Mononuclear cell (primary cell): Measurements from ENCODE around the gene CEP152. TPM values are rescaled to one million over a fixed set of nuclear protein-coding genes. Genes with fewer than 3 reads are reported as not detected.

Experiments
- H3K27me3 ChIP-seq: 2 replicates; pipeline ENCODE4 v1.6.0; 2011; ENCODE audit warnings: low read length, control low read depth; ENCODE audit not compliant: insufficient read depth
- H3K4me1 ChIP-seq: 2 replicates; pipeline ENCODE4 v1.5.1; 2011; ENCODE audit warnings: mild to moderate bottlenecking, low read length, control low read depth; ENCODE audit not compliant: insufficient read depth
- H3K4me3 ChIP-seq: 2 replicates; pipeline ENCODE4 v1.5.1; 2011; ENCODE audit warnings: mild to moderate bottlenecking, low read length, moderate library complexity
- H3K9me3 ChIP-seq: 2 replicates; pipeline ENCODE4 v1.5.1; 2011; ENCODE audit warnings: low read depth, mild to moderate bottlenecking, control low read depth, low read length
- total RNA-seq: library from RNA; depleted of rRNA; stranded (reverse); fragments of >200 nt; gene quantifications from one replicate; pipeline ENCODE4 v1.2.3, GENCODE V29; 2012

CEP152 gene
- total RNA-seq, 1 donor = 12.8 TPM

DNA sequence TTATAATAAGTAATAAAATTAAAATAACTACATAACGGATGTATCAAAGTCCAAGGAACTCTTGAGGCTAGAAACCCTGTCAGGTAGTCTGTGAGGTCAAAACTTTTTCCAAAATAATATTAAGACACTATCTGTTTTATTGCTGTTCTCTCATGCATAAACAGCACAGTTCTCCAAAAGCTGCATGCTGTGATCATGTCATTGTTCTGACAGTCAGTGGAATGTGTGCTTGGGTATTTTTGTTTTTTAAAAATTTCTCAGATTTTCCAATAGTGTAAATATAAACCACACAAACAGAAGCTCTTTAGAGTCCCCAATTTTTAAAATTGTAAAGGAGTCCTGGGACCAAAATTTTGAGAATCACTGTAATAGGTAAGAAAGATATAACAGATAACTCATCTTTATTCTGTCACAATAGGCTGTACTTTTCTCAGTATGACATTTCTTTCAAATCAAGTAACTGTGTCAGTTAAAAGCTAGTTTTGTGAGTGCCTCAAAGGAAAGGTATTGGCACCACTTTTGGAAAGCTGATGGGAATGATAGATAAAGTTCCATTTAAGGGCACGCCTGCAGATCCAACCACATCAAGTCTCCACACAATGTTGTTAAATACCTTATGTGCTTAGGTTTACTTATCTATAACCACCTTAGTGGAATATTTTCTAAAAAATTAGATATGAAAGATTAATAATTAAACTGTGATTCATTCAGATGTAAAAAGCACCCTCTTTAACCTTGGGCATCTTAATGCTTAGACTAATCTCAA, 49.3 kb downstream of the CEP152 start:
- Histone ChIP-seq H3K9me3 (no peaks in the 10 kb centered on the region), H3K4me3 (no peak overlapping the region), H3K27me3 (no peaks in the 10 kb centered on the region), H3K4me1 (no peaks in the 10 kb centered on the region)

DNA sequence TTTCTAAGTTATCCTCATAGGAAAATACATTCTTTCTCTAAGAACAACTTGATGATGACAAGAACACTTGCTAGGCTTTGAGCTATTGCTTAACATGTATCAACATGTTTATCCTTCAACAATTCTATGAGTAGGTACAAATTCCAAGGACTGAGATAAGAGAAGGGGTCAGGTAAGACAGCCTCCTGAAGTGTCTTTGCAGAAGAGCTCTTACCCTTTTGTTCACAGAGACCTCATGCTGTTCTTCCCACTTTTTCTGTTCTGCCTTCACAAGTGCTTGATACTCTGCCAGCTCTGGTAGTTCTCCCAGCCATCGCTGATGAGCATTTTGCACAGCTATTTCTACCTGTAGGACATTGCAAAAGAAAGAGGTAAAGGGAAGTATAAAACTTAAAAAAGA, 50.9 kb downstream of the CEP152 start:
- Histone ChIP-seq H3K27me3 (no peaks in the 10 kb centered on the region), H3K9me3 (no peaks in the 10 kb centered on the region), H3K4me3 (no peak overlapping the region), H3K4me1 (no peaks in the 10 kb centered on the region)

DNA sequence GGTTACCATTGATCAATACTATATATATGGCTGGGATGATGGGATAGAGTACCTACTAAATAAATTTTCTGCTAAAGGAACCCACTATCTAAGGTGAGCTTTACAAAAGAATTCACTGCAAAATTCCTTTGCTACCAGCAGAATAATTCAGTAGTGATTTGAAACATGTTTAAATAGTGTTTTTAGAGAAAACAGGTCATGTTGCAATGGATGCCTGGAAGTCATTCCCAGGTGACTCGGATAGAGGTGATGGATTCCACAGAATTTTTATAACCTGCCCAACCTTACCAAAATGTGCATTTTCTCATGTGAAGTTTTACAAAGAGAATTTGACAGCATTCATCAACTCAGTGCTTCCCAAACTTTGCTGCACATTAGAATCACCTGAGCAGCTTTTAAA, 53.2 kb downstream of the CEP152 start:
- Histone ChIP-seq H3K4me1 (no peaks in the 10 kb centered on the region), H3K4me3 (no peak overlapping the region), H3K9me3 (no peaks in the 10 kb centered on the region), H3K27me3 (no peaks in the 10 kb centered on the region)

DNA sequence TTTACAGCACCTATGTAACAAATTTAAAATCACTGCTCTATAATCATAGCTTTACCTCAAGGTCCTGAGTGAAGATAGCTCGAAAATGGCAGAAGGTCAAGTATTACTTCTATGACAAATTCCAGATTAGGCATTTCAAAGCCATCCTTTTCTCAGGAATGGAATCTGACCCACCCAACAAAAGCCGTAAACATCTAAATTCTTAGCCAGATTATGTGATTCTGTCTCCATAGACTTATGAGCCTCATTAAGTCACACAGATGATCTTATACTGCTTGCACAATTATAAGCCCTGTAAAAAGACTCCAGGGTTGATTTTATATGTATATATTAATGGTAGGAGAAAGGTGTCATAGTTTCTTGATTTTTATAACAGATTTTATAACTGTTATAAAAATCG, 56.9 kb downstream of the CEP152 start:
- no peaks in the 10 kb centered on the region for H3K4me1 ChIP-seq
- no peaks in the 10 kb centered on the region for H3K27me3 ChIP-seq
- no peaks in the 10 kb centered on the region for H3K9me3 ChIP-seq
- H3K4me3 ChIP-seq = no peak overlapping the region

DNA sequence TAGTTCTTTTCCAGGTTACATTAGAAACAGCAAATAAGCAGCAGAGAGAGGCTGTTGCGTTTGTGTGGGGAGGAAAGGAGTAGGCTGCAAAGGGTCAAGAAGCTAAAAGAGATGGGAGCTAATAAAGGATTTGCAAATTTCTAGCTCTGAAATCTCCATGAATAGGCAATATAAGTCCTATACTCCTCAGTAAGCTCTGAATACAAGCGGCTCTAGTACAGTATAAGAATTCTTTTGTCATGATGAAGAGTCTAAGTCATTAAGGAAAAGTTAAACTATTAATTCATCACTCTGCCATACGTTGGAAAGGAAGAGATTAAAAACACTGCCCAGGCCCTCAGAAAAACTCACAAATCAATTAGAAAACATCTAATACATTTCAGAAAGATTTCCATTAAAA, 59.3 kb downstream of the CEP152 start:
- Histone ChIP-seq H3K9me3 (no peaks in the 10 kb centered on the region), H3K4me3 (no peak overlapping the region), H3K27me3 (no peaks in the 10 kb centered on the region)

DNA sequence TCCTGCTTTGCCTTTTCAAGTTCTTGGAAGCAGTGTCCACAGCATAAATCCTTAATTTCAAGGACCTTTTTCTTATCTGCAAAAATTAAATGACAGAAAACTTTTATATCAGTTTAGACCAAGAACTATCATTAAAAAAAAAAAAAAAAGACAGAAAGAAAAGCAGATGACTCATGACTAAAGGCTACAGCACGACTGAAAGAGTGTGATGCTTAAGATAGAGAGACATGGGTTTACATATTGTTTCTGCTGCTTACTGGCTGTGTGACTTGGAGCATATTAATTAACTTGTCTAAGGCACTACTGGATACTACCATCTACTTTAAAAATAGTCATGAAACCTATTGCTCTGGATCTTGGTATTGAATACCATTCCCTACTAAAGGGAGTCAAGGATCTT, 62.3 kb downstream of the CEP152 start:
- Histone ChIP-seq H3K9me3 (no peaks in the 10 kb centered on the region), H3K4me1 (no peaks in the 10 kb centered on the region), H3K4me3 (no peak overlapping the region), H3K27me3 (no peaks in the 10 kb centered on the region)

More for the DNA sequence above, 59.3 kb downstream of the CEP152 start:
- H3K4me1 ChIP-seq = no peaks in the 10 kb centered on the region

DNA sequence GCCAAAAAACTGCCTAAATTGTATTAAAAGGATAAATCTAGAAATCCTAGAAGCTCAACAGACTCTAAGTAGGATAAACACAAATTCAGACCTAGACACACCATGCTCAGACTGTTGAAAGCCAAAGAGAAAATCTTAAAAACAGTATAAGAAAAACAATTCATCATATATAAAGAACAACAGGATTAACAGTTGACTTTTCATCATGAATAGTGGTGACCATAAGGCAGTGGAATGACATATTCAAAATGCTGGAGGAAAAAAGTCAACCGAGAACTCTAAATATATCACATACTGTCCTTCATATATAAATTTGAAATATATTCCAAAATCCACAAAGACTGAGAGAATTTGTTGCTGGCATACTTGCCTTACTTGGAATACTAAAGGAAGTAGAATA, 77.3 kb downstream of the CEP152 start:
- Histone ChIP-seq H3K4me1 (no peaks in the 10 kb centered on the region), H3K27me3 (no peaks in the 10 kb centered on the region), H3K9me3 (peaks cover 14% of the 10 kb centered on the region), H3K4me3 (no peak overlapping the region)

DNA sequence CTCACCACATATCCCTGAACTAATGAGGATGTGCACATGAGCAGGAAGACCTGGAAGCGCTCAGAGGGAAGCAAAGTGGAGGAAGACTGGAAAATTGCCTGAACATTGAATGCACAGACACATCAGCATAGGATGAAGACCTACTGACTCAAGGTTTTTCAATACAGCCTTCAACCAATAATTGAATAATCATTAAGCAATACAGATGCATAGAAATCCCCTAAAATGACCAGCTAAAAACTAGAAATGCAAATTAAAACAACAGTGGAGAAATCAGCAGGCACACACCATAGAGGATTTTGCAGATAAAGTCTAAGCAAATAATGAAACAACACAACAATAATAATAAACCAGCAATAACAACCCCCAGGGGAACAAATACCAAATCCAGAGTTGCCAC, 80.4 kb downstream of the CEP152 start:
- Histone ChIP-seq H3K9me3 (peaks cover 14% of the 10 kb centered on the region), H3K27me3 (no peaks in the 10 kb centered on the region), H3K4me1 (no peaks in the 10 kb centered on the region), H3K4me3 (no peak overlapping the region)

DNA sequence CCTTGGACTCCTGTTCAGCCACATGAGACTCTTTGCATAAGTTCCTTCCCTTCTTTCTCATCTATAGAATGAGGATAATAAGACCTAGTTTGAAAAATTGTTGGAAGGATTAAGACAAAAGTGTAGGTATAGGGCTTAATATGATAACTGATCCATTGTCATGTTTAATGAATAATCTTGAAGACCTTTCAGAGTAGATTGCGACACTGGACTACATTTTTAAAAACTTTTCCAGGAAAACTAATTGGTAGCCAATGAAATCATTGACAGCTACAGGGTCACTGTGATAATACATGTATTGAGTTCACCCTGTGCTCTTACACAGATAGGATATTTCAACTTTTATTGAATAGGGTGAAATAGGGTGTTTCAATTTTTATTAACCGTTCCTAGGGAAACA, 86.9 kb downstream of the CEP152 start:
- no peaks in the 10 kb centered on the region for H3K27me3 ChIP-seq
- no peaks in the 10 kb centered on the region for H3K9me3 ChIP-seq
- H3K4me3 ChIP-seq = no peak overlapping the region
- H3K4me1 ChIP-seq = no peaks in the 10 kb centered on the region

DNA sequence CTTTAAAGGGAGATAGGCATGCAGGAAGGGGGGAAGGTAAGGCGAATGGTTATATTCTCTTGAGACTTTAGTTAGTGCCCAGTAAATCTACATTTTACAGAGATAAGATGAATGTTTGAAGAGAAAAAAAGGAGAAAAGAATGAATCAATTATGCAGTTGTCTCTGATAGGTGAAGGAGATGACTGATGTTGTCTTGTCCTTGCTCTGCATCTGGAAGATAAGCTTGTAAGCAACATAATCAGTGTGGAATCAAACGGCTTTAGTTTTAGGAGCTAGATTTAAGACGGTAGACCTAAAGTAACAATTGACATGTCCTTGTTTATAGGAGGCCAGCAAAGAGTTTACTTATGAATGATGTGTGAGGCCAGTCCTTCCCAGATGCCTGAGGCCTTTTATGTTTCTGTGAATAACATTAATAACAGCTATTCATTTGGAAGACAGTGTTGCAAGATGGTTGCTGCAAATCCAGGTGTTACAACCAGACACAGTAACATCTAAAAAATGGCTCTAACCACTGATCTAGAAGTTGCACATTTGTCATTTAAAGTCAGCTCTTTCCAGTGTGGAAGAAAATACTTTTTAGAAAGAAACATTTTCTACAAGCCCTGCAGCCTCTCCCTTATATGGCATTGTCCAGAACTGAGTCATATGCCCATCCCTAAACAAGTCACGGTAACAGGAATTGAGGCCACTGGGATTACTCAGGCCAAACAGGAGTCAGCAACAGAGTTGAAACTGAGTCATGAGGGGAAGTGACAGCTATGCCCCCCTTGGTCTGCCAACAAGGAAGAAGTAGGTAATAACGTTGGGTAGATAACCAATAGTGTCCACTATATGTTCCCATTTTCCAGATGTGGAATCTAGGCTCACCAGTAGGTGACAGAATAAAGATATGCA, 87.9 kb downstream of the CEP152 start:
- H3K4me3 ChIP-seq = no peak overlapping the region
- H3K9me3 ChIP-seq = no peaks in the 10 kb centered on the region
- H3K4me1 ChIP-seq = no peaks in the 10 kb centered on the region
- H3K27me3 ChIP-seq = no peaks in the 10 kb centered on the region

DNA sequence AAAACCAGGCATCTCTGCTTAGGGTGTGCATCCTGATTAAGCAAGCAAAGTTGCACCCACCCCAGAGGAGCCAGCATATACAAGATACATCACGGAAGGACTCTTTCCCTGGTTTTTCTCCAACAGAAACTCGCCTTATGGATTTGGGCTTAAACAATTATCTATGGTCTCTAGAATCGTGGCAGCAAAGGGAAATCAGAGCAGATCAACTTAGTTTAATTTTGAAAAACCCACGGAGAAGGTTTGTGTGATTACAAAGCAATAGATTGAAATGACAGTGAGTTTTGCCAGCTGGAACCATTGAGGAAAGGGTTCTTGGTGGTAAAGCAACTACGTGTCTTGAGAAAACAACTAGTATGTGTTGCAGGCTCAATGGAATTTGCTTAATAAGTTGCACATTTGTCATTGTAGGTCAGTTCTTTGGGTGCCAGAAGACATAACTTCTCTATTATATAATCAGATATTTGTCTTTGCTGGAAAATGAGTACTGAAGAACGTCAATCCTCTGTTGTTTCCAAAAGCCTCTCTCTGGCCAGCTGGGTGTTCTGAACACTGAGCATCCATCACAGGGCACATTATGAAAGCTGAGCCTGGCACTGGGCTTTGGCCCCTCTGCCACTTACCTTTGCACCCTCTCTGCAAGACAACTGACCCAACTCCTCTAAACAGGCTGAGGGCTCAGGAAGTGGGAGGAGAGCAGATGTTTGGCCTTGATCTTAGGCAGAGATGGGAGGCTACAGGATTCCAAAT, 89.6 kb downstream of the CEP152 start:
- no peaks in the 10 kb centered on the region for H3K4me1 ChIP-seq
- no peak overlapping the region for H3K4me3 ChIP-seq
- peaks cover 2% of the 10 kb centered on the region for H3K9me3 ChIP-seq
- H3K27me3 ChIP-seq = no peaks in the 10 kb centered on the region

DNA sequence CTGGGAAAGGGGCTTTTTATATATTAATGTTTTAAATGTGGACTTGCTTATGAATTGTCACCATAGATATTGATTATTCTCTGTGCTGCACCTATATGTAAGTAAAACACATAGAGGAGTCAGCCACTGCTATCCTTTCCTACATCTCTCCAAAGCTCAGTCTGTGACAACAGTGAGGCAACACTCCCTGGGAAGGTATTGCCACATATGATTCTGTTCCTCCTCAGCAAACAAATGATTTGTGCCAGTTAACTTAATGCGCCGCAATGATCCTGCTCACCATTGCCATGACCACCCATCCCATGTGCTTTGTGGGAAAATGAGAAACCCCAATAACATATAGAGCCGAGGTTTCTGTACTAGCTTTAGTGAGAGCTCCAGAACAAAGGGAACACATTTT, 90.2 kb downstream of the CEP152 start:
- H3K9me3 ChIP-seq = peaks cover 8% of the 10 kb centered on the region
- H3K4me3 ChIP-seq = no peak overlapping the region
- no peaks in the 10 kb centered on the region for H3K4me1 ChIP-seq
- no peaks in the 10 kb centered on the region for H3K27me3 ChIP-seq

DNA sequence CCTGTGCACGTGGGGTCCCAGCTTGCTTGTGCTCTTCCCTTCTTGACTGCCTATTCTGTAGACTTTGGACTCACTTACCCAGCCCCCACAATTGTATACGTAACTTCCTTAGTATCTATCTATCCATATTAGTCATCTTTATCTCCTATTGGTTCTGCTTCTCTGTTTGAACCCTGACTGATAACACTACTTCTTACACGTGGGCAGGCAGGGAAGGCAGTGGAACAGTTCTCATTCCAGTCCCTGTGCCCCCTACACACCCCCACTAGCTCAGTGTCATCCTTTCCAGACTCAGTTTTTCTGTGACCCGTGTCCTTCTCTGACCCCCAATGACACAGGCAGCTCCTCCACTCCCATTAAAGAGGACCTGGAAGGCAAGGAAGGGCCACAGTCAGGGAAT, 91.2 kb downstream of the CEP152 start:
- H3K4me3 ChIP-seq = no peak overlapping the region
- H3K4me1 ChIP-seq = no peaks in the 10 kb centered on the region
- H3K27me3 ChIP-seq = no peaks in the 10 kb centered on the region
- peaks cover 10% of the 10 kb centered on the region for H3K9me3 ChIP-seq

DNA sequence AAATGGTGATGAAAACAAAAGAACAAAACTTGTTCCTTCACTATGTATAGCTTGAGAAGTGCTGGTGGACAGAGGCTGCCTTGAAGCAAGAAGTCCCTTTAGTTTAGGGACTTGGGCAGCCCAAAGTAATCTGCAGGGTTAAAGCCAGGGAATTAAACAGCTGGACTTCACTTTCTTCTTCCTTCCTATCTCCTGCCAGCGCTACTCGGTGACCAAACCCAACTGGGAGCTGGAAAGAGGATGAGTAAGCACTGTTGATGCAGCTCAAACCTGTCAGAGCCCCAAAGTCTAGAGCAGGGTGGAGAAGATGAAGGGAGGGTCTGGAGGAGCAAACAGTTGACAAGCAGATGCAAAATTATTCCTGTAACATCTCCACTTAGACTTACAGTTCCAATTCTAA, 92.2 kb downstream of the CEP152 start:
- Histone ChIP-seq H3K4me3 (no peak overlapping the region), H3K4me1 (no peaks in the 10 kb centered on the region), H3K9me3 (peaks cover 10% of the 10 kb centered on the region), H3K27me3 (no peaks in the 10 kb centered on the region)

DNA sequence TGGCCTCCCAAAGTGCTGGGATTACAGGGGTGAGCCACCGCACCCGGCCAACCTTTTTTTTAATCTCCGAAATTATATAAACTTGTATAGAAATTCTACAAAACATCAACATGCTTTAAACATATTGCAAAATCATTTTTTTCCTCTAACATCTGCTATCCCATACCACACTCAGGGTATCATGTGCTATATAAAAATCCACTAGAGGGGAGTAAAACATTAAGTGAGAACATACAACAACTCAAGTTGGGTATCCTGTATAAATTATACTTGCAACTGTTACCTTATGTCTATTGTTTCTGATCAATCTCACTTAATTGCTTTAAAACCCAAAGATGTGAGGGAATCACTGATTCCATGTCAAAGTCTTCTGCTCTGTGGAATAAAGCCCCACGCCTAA, 93.4 kb downstream of the CEP152 start:
- H3K4me3 ChIP-seq = no peak overlapping the region
- no peaks in the 10 kb centered on the region for H3K4me1 ChIP-seq
- peaks cover 10% of the 10 kb centered on the region for H3K9me3 ChIP-seq
- no peaks in the 10 kb centered on the region for H3K27me3 ChIP-seq
